GM19193 (cell line): ENCODE results near the gene LIMA1.

Source experiments
- POLR2A ChIP-seq: IDR thresholded peaks from 4 replicates; pipeline ENCODE4 v1.6.1; 2011; ENCODE audit not compliant: insufficient read depth, insufficient read length; ENCODE audit errors: extremely low read depth

The LIMA1 gene

GRCh38 chr12:50211392-50212070, 71.8 kb downstream of the LIMA1 start:
- TF ChIP-seq POLR2A: no peak

GRCh38 chr12:50207424-50207823, 75.9 kb downstream of the LIMA1 start:
- no peak for TF ChIP-seq POLR2A

- TF ChIP-seq POLR2A: no peak
These were observed 77.7 kb downstream of the LIMA1 start for GRCh38 chr12:50205648-50206047.

- TF ChIP-seq POLR2A: no peak
These were observed 79.6 kb downstream of the LIMA1 start for GRCh38 chr12:50203691-50204090.

GRCh38 chr12:50201987-50202521, 81.3 kb downstream of the LIMA1 start:
- TF ChIP-seq POLR2A: no peak

- TF ChIP-seq POLR2A: no peak
These were observed 82.6 kb downstream of the LIMA1 start for GRCh38 chr12:50200552-50201273.

- no peak for TF ChIP-seq POLR2A
These were observed 84.5 kb downstream of the LIMA1 start for GRCh38 chr12:50198829-50199228.

- TF ChIP-seq POLR2A: no peak
These were observed 86.0 kb downstream of the LIMA1 start for GRCh38 chr12:50197297-50197727.

- TF ChIP-seq POLR2A: no peak
These were observed 86.8 kb downstream of the LIMA1 start for GRCh38 chr12:50196537-50196936.

- no peak for TF ChIP-seq POLR2A
These were observed 87.5 kb downstream of the LIMA1 start for GRCh38 chr12:50195832-50196231.

- no peak for TF ChIP-seq POLR2A
These were observed 90.4 kb downstream of the LIMA1 start for GRCh38 chr12:50192908-50193307.

GRCh38 chr12:50192236-50192635, 91.1 kb downstream of the LIMA1 start:
- no peak for TF ChIP-seq POLR2A

GRCh38 chr12:50190859-50191258, 92.5 kb downstream of the LIMA1 start:
- TF ChIP-seq POLR2A: no peak

GRCh38 chr12:50188875-50189575, 94.3 kb downstream of the LIMA1 start:
- no peak for TF ChIP-seq POLR2A

GRCh38 chr12:50188241-50188781, 95.0 kb downstream of the LIMA1 start:
- no peak for TF ChIP-seq POLR2A
